Suprapubic skin (tissue), 3 donors: Measurements from ENCODE around the gene ANO4.

Experiments used
- CTCF ChIP-seq, 2 donors: fragments of 200-600 bp in 1 of 2; fragments of 450-650 bp in 1 of 2; sonication (generic) in 1 of 2; IDR thresholded peaks; one replicate each; pipeline ENCODE4 v1.5.1; 2016 to 2019; ENCODE audit warnings: antibody characterized with exemption in 2 of 2, mild to moderate bottlenecking in 1 of 2, moderate library complexity in 1 of 2
- POLR2A ChIP-seq, 2 donors: fragments of 450-650 bp; IDR thresholded peaks; one replicate each; pipeline ENCODE4 v1.6.1; 2017; ENCODE audit warnings: antibody characterized with exemption in 2 of 2, mild to moderate bottlenecking in 2 of 2, moderate library complexity in 2 of 2

- TF ChIP-seq CTCF (IDR thresholded peaks at IDR 0.05) (no peak), POLR2A (IDR thresholded peaks at IDR 0.05) (no peak)
Measured at GRCh38 chr12:101174541-101174940, 380.0 kb downstream of the ANO4 start.
